Measurements from ENCODE around the gene HOXA4.

HOXA4 gene

DNA sequence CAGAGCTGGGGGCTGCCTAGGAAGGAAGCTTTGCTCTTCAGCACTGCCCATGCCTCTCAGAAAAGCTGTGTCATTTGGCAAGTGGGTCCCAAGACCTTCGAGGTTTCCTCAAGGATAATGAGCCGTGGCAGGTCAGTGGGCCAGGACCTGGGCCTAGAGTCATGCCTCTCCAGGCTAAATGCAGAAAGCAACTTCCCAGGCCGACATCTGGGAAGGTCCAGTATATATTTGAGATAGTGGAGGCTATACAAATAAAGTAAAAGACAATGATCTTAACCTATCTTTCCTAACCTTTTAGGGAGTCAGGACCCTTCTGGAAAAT is 45.9 kb upstream of the HOXA4 start:
- TF ChIP-seq EZH2phosphoT487 (conservative IDR thresholded peaks at IDR 0.05; ENCODE audit: low read length) (no peak), CTCF (IDR thresholded peaks at IDR 0.05; ENCODE audit: insufficient read depth, low read length, poor library complexity, severe bottlenecking) (no peak)
- Histone ChIP-seq H3K9me3 (ENCODE audit: insufficient read depth, low read length) (no peaks in the 10 kb centered on the region), H3K4me3 (ENCODE audit: insufficient read depth, low read length, poor library complexity, severe bottlenecking) (no peak overlapping the region), H2AFZ (ENCODE audit: low read depth, low read length, severe bottlenecking) (no peak overlapping the region), H3F3A (ENCODE audit: insufficient read depth) (no peaks in the 10 kb centered on the region), H3K4me2 (ENCODE audit: low read depth, low read length, poor library complexity, severe bottlenecking) (no peak overlapping the region), H3K9me2 (replicated peaks; ENCODE audit: insufficient read depth, low read length) (no peaks in the 10 kb centered on the region), H3K9ac (ENCODE audit: low read length) (no peak overlapping the region), H4K20me1 (ENCODE audit: low read depth, low read length) (no peaks in the 10 kb centered on the region), H3K36me3 (ENCODE audit: low read length) (no peaks in the 10 kb centered on the region), H3K27ac (ENCODE audit: low read depth, low read length) (no peak overlapping the region), H3K27me3 (ENCODE audit: low read length) (no peaks in the 10 kb centered on the region), H3K79me2 (ENCODE audit: insufficient read depth, low read length) (no peaks in the 10 kb centered on the region)

- H3K27ac ChIP-seq (ENCODE audit: low read depth, low read length), result no peak overlapping the region
- H3F3A ChIP-seq (ENCODE audit: insufficient read depth), result no peaks in the 10 kb centered on the region
- no peak overlapping the region for H3K4me3 ChIP-seq (ENCODE audit: insufficient read depth, low read length, poor library complexity, severe bottlenecking)
- no peaks in the 10 kb centered on the region for H3K36me3 ChIP-seq (ENCODE audit: low read length)
- H3K9me2 ChIP-seq (replicated peaks; ENCODE audit: insufficient read depth, low read length), result no peaks in the 10 kb centered on the region
- H3K4me2 ChIP-seq (ENCODE audit: low read depth, low read length, poor library complexity, severe bottlenecking), result no peak overlapping the region
- H3K9me3 ChIP-seq (ENCODE audit: insufficient read depth, low read length), result no peaks in the 10 kb centered on the region
- TF ChIP-seq EZH2phosphoT487 (conservative IDR thresholded peaks at IDR 0.05; ENCODE audit: low read length), result no peak
- TF ChIP-seq CTCF (IDR thresholded peaks at IDR 0.05; ENCODE audit: insufficient read depth, low read length, poor library complexity, severe bottlenecking), result no peak
- H3K9ac ChIP-seq (ENCODE audit: low read length), result no peak overlapping the region
- no peaks in the 10 kb centered on the region for H3K79me2 ChIP-seq (ENCODE audit: insufficient read depth, low read length)
- no peaks in the 10 kb centered on the region for H3K27me3 ChIP-seq (ENCODE audit: low read length)
- H2AFZ ChIP-seq (ENCODE audit: low read depth, low read length, severe bottlenecking), result no peak overlapping the region
- no peaks in the 10 kb centered on the region for H4K20me1 ChIP-seq (ENCODE audit: low read depth, low read length)
Observed at GRCh38 chr7:27175626-27176523, 45.3 kb upstream of the HOXA4 start.

DNA sequence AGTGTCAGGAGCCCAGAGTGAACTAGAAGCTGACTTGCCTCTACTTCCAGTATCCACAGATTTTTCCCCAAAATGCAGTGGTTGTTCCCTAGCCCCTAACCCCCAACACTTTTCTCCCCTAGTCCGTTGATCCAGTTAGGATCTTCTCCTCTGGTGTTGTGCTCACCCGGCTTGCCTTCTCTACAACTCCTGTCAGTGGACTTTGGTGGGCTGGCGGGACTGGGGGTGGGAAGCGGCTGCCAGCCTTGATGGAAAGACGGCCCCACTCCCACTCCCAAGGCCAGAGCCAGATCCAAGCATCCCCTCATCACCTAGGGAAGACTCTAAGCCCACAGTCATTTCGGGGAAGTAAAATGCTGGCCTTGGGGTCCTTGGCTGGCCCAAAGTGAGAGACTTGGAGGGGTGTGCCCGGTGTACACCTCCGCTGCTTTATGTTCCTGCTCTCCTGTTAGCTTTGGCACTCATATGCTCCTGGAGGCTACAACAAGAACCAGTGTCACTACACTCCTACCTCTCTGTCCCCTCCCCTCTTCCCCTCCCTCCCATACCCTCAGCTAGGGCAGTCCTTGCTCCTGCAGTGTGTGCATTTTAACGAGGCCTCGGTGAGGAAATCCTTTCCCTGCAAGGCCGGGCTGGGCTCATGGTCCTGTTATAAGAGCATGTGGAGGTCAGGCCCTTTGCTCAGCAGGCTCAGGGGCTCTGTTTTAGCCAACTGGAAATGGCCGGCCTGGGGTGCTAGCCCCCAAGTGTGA is 44.5 kb upstream of the HOXA4 start:
- Histone ChIP-seq H3K36me3 (ENCODE audit: low read length) (no peaks in the 10 kb centered on the region), H3K9ac (ENCODE audit: low read length) (no peak overlapping the region), H3K4me2 (ENCODE audit: low read depth, low read length, poor library complexity, severe bottlenecking) (no peak overlapping the region), H3K9me2 (replicated peaks; ENCODE audit: insufficient read depth, low read length) (no peaks in the 10 kb centered on the region), H3K79me2 (ENCODE audit: insufficient read depth, low read length) (no peaks in the 10 kb centered on the region), H3K27ac (ENCODE audit: low read depth, low read length) (no peak overlapping the region), H3K9me3 (ENCODE audit: insufficient read depth, low read length) (no peaks in the 10 kb centered on the region), H2AFZ (ENCODE audit: low read depth, low read length, severe bottlenecking) (no peak overlapping the region), H3K4me3 (ENCODE audit: insufficient read depth, low read length, poor library complexity, severe bottlenecking) (no peak overlapping the region), H3K27me3 (ENCODE audit: low read length) (no peaks in the 10 kb centered on the region), H4K20me1 (ENCODE audit: low read depth, low read length) (no peaks in the 10 kb centered on the region), H3F3A (ENCODE audit: insufficient read depth) (no peaks in the 10 kb centered on the region)
- TF ChIP-seq CTCF (IDR thresholded peaks at IDR 0.05; ENCODE audit: insufficient read depth, low read length, poor library complexity, severe bottlenecking), result no peak
- TF ChIP-seq EZH2phosphoT487 (conservative IDR thresholded peaks at IDR 0.05; ENCODE audit: low read length), result no peak

Data from SU-DHL-6 (cell line).